ENCODE data around the gene LARP7.
"Not testable (repeated sequence)": the region's sequence is repeated elsewhere in the genome, so short reads cannot be mapped to it uniquely, and the experiment has no call there.

Gene LARP7

DNA sequence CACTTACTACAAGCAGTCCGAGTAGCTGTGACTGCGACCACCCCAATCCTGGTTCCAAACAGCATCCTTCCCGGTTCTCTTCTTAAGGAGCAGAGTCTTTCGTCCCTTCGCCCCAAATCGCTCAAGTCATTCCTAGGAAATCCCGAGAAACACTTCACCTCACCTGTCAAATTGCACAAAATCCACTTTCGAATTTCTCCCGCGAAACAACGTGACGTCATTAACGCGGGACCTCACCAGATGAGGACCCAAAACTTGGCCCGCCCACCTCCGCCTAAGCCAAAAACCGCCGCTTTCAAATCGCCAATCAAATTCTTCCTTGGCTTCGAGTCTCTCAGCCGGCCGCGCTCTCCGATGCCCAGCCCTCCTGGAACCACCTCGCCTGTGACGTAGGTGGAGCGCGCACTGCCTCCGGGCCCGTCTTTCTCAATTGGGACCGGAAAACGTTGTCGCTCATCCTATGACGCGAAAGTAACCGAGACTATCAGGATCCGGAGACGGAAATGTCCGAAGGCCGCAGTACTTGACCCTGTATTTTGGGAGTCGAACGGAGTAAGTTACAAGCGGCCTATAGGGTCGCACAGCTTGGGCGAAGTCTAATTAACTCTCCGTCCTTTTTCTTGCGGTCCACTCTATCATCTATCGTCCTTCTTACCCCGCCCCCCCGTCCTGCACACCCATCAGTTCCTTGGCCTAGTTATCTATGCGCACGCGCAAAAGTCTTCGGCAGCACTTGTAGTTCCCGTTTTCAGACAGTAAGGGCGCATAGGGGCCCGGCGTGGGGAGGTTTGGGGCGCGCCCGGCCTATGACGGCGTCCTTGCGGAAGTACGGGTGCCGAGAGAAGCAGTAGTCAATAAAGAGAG is at the start of gene LARP7, which contains the start of gene ZGRF1:
Gene LARP7 (plus strand): TSS at position 456 of the 864 bp plus-strand sequence. CDS start 7,527 bp downstream, outside the sequence.
Gene ZGRF1 (minus strand): TSS at position 222 of the 864 bp plus-strand sequence. CDS start 3,733 bp downstream, outside the sequence.
- DNase-seq (ENCODE audit: low read depth, low spot score) = peak; percentile 94
- Histone ChIP-seq H3K4me3 (ENCODE audit: insufficient read length, low read depth) (peak within 1 kb of the TSS; percentile 95), H3K9me3 (ENCODE audit: insufficient read depth, low read length) (no peaks in the 10 kb centered on the region), H3K9ac (ENCODE audit: insufficient read length, low read depth) (peak within 1 kb of the TSS; percentile 83), H3K4me1 (ENCODE audit: insufficient read depth, insufficient read length) (no peaks in the 10 kb centered on the region), H3K36me3 (ENCODE audit: insufficient read depth, insufficient read length, low read length) (peaks cover 32% of the 10 kb centered on the region), H3K27me3 (ENCODE audit: insufficient read depth, insufficient read length) (no peaks in the 10 kb centered on the region)
- TF ChIP-seq ZNF274 (IDR thresholded peaks at IDR 0.05; ENCODE audit: low read depth, low read length) (no peak), SUZ12 (IDR thresholded peaks at IDR 0.05; ENCODE audit: extremely low read depth, insufficient read depth, insufficient read length) (no peak), YY1 (IDR thresholded peaks at IDR 0.05; ENCODE audit: insufficient read depth, insufficient read length) (no peak)

DNA sequence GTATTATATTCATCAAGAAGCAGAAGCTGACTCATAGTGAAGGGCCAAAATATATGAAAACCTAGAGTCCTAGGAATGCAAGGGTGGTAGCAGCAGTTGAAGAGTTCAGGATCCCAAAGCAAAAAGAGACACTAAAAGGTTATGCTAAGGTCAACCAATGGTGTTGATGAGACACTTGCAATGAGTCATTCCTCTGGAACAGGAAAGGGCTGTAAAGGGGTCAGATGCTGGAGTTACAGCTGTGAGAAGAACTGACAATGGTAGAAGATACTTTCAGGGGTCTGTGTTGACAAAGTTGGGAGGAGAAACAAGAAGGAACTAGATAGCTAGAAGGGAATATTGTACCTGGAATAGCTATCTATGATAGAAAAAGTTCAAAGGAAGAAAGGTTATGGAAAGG is 47.7 kb upstream of the LARP7 start:
- H3K4me1 ChIP-seq (ENCODE audit: insufficient read depth, insufficient read length) = no peaks in the 10 kb centered on the region
- peaks cover 14% of the 10 kb centered on the region for H3K36me3 ChIP-seq (ENCODE audit: insufficient read depth, insufficient read length, low read length)
- H3K27me3 ChIP-seq (ENCODE audit: insufficient read depth, insufficient read length) = no peaks in the 10 kb centered on the region
- H3K4me3 ChIP-seq (ENCODE audit: insufficient read length, low read depth) = no peak overlapping the region
- TF ChIP-seq ZNF274 (IDR thresholded peaks at IDR 0.05; ENCODE audit: low read depth, low read length) (no peak), SUZ12 (IDR thresholded peaks at IDR 0.05; ENCODE audit: extremely low read depth, insufficient read depth, insufficient read length) (no peak), YY1 (IDR thresholded peaks at IDR 0.05; ENCODE audit: insufficient read depth, insufficient read length) (no peak)
- H3K9ac ChIP-seq (ENCODE audit: insufficient read length, low read depth) = no peak overlapping the region
- no peaks in the 10 kb centered on the region for H3K9me3 ChIP-seq (ENCODE audit: insufficient read depth, low read length)
- no peak for DNase-seq (ENCODE audit: low read depth, low spot score)

DNA sequence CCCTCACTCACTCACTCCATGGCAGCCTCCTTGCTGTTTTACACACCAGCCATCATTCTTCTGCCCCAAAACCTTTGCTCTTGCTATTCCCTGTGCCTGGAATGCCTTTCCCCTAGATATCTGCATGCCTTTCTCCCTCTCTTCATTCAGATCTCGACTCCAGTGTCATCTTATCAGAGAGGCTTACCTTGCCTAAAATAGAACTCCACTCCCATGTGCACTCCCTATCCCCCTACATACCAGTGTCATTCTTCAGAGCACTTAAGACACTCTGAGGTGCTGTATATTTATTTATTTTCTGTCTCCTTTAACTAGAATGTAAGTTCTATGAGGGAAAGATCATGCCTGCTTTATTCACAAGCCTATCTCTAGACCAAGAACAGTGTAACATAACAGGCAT is 45.4 kb upstream of the LARP7 start:
- Histone ChIP-seq H3K27me3 (ENCODE audit: insufficient read depth, insufficient read length) (no peaks in the 10 kb centered on the region), H3K4me1 (ENCODE audit: insufficient read depth, insufficient read length) (no peaks in the 10 kb centered on the region), H3K9me3 (ENCODE audit: insufficient read depth, low read length) (no peaks in the 10 kb centered on the region), H3K36me3 (ENCODE audit: insufficient read depth, insufficient read length, low read length) (peaks cover 5% of the 10 kb centered on the region), H3K4me3 (ENCODE audit: insufficient read length, low read depth) (no peak overlapping the region), H3K9ac (ENCODE audit: insufficient read length, low read depth) (no peak overlapping the region)
- DNase-seq (ENCODE audit: low read depth, low spot score) = no peak
- TF ChIP-seq YY1 (IDR thresholded peaks at IDR 0.05; ENCODE audit: insufficient read depth, insufficient read length) (no peak), ZNF274 (IDR thresholded peaks at IDR 0.05; ENCODE audit: low read depth, low read length) (no peak), SUZ12 (IDR thresholded peaks at IDR 0.05; ENCODE audit: extremely low read depth, insufficient read depth, insufficient read length) (no peak)

DNA sequence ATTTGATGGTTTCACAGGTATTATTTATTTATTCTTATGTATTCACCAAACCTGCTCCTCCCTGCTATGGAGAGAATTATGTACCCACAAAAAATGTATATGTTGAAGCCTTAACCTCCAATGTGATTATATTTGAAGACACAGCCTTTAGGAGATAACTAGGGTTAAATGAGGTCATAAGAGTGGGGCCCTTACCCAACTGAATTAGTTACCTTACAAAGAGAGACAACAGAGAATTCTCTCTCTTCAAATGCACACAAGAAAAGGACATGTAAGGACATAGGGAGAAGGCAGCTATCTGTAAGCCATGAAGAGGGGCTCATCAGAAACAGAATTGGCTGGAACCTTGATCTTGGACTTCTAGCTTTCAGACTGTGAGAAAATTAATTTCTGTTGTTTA is 44.2 kb upstream of the LARP7 start:
- Histone ChIP-seq H3K9ac (ENCODE audit: insufficient read length, low read depth) (no peak overlapping the region), H3K36me3 (ENCODE audit: insufficient read depth, insufficient read length, low read length) (no peaks in the 10 kb centered on the region), H3K4me1 (ENCODE audit: insufficient read depth, insufficient read length) (no peaks in the 10 kb centered on the region), H3K4me3 (ENCODE audit: insufficient read length, low read depth) (no peak overlapping the region), H3K9me3 (ENCODE audit: insufficient read depth, low read length) (no peaks in the 10 kb centered on the region), H3K27me3 (ENCODE audit: insufficient read depth, insufficient read length) (no peaks in the 10 kb centered on the region)
- no peak for DNase-seq (ENCODE audit: low read depth, low spot score)
- TF ChIP-seq SUZ12 (IDR thresholded peaks at IDR 0.05; ENCODE audit: extremely low read depth, insufficient read depth, insufficient read length) = no peak
- TF ChIP-seq ZNF274 (IDR thresholded peaks at IDR 0.05; ENCODE audit: low read depth, low read length) = no peak
- no peak for TF ChIP-seq YY1 (IDR thresholded peaks at IDR 0.05; ENCODE audit: insufficient read depth, insufficient read length)

DNA sequence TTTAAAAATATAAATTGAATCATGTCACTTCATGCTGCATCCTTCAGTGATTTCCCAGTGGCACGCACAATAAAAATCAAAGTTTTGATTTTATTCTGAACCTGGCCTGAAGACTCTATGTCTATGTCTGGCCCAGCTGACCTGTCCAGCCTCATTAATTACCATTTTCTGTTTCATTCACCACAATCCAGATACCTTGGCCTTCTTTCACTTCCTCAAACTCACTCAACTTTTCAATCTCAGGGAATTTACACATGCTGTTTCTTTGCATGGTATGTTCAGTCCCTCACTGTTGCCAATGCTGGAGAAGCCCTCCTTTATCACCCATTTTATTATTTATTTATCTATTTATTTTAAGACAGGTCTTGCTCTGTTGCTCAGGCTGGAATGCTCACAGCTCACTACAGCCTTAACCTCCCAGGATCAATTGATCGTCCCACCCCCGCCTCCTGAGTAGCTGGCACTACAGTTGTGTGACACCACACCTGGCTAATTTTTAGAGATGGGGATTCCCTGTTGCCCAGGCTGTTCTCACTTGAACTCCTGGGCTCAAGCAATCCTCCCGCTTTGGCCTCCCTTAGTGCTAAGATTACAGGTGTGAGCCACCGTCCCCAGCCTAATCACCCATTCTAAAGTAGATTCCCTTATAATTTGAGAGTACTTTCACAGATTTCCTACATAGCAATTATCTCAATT is 43.4 kb upstream of the LARP7 start:
- H3K36me3 ChIP-seq (ENCODE audit: insufficient read depth, insufficient read length, low read length) = no peaks in the 10 kb centered on the region
- H3K27me3 ChIP-seq (ENCODE audit: insufficient read depth, insufficient read length) = no peaks in the 10 kb centered on the region
- H3K4me1 ChIP-seq (ENCODE audit: insufficient read depth, insufficient read length) = no peaks in the 10 kb centered on the region
- H3K9ac ChIP-seq (ENCODE audit: insufficient read length, low read depth) = no peak overlapping the region
- no peak for DNase-seq (ENCODE audit: low read depth, low spot score)
- H3K4me3 ChIP-seq (ENCODE audit: insufficient read length, low read depth) = no peak overlapping the region
- TF ChIP-seq ZNF274 (IDR thresholded peaks at IDR 0.05; ENCODE audit: low read depth, low read length) (no peak), YY1 (IDR thresholded peaks at IDR 0.05; ENCODE audit: insufficient read depth, insufficient read length) (no peak), SUZ12 (IDR thresholded peaks at IDR 0.05; ENCODE audit: extremely low read depth, insufficient read depth, insufficient read length) (no peak)
- no peaks in the 10 kb centered on the region for H3K9me3 ChIP-seq (ENCODE audit: insufficient read depth, low read length)

DNA sequence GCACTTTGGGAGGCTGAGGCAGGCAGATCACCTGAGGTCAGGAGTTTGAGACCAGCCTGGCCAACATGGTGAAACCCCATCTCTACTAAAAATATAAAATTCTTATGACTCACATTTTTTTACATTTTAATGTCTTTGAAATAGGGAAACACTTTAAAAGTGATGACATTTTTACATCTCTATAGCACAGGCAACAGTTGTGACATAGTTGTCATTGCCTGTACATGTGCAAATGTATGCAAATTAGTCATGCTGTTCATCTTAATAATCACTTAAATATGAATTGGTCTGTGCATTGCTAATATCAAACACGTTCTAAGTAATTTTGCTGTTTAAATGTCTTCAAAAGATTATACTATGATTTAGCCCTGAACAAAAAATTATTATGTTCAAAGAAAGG is 42.0 kb upstream of the LARP7 start:
- Histone ChIP-seq H3K27me3 (ENCODE audit: insufficient read depth, insufficient read length) (no peaks in the 10 kb centered on the region), H3K4me1 (ENCODE audit: insufficient read depth, insufficient read length) (no peaks in the 10 kb centered on the region), H3K9ac (ENCODE audit: insufficient read length, low read depth) (no peak overlapping the region), H3K4me3 (ENCODE audit: insufficient read length, low read depth) (no peak overlapping the region), H3K9me3 (ENCODE audit: insufficient read depth, low read length) (no peaks in the 10 kb centered on the region), H3K36me3 (ENCODE audit: insufficient read depth, insufficient read length, low read length) (peaks cover 8% of the 10 kb centered on the region)
- TF ChIP-seq YY1 (IDR thresholded peaks at IDR 0.05; ENCODE audit: insufficient read depth, insufficient read length) (no peak), SUZ12 (IDR thresholded peaks at IDR 0.05; ENCODE audit: extremely low read depth, insufficient read depth, insufficient read length) (no peak), ZNF274 (IDR thresholded peaks at IDR 0.05; ENCODE audit: low read depth, low read length) (no peak)
- no peak for DNase-seq (ENCODE audit: low read depth, low spot score)

DNA sequence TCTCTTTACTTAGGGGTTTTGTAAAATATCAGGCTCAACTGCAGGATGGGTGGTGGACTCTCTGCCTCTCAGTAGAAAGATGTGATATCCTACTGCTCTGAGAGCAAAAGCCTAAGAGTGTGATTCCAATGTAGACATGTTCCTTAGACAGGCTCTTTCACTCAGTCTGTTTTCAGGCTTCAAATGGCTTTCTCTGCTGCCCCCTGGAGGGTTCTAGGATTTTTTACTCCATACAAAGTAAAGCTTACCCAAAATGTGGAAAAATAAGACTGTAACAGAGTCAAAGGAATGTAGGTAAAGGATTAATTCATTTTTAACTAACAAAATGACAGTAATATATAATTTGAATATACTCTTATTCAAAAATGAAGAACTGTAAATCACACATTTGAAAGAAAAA is 32.4 kb upstream of the LARP7 start:
- Histone ChIP-seq H3K9me3 (ENCODE audit: insufficient read depth, low read length) (no peaks in the 10 kb centered on the region), H3K4me1 (ENCODE audit: insufficient read depth, insufficient read length) (no peaks in the 10 kb centered on the region), H3K36me3 (ENCODE audit: insufficient read depth, insufficient read length, low read length) (peaks cover 23% of the 10 kb centered on the region), H3K4me3 (ENCODE audit: insufficient read length, low read depth) (no peak overlapping the region), H3K27me3 (ENCODE audit: insufficient read depth, insufficient read length) (no peaks in the 10 kb centered on the region), H3K9ac (ENCODE audit: insufficient read length, low read depth) (no peak overlapping the region)
- TF ChIP-seq SUZ12 (IDR thresholded peaks at IDR 0.05; ENCODE audit: extremely low read depth, insufficient read depth, insufficient read length) (no peak), ZNF274 (IDR thresholded peaks at IDR 0.05; ENCODE audit: low read depth, low read length) (no peak), YY1 (IDR thresholded peaks at IDR 0.05; ENCODE audit: insufficient read depth, insufficient read length) (no peak)
- DNase-seq (ENCODE audit: low read depth, low spot score) = peak; percentile 11

DNA sequence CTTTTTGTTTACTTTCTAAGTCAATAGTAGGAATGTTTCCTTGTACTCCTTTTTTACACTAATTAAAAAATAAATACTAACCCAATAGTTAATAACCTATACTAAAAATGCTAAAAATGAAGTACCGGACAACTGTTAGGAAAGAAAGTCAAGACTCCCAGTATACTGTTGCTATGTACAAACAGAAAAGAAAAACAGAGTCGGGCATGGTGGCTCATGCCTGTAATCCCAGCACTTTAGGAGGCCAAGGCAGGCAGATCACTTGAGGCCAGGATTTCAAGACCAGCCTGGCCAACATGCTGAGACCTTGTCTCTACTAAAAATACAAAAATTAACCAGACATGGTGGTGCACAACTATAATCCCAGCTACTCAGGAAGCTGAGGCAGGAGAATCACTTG is 24.1 kb upstream of the LARP7 start:
- peaks cover 10% of the 10 kb centered on the region for H3K36me3 ChIP-seq (ENCODE audit: insufficient read depth, insufficient read length, low read length)
- not testable (repeated sequence) for H3K9ac ChIP-seq (ENCODE audit: insufficient read length, low read depth); H3K4me3 ChIP-seq (ENCODE audit: insufficient read length, low read depth); H3K9me3 ChIP-seq (ENCODE audit: insufficient read depth, low read length); DNase-seq (ENCODE audit: low read depth, low spot score); H3K4me1 ChIP-seq (ENCODE audit: insufficient read depth, insufficient read length); H3K27me3 ChIP-seq (ENCODE audit: insufficient read depth, insufficient read length)

Measured in NT2/D1 (cell line).